Fibroblast of peridontal ligament (primary cell): ENCODE data around the gene PDE12.
"Not testable (repeated sequence)": the region's sequence is repeated elsewhere in the genome, so short reads cannot be mapped to it uniquely, and the experiment has no call there.

Experiments
- DNase-seq: peaks from one replicate; pipeline ENCODE4 v3.0.0-alpha.2; 2010; ENCODE audit errors: extremely low read depth

PDE12 gene

DNA sequence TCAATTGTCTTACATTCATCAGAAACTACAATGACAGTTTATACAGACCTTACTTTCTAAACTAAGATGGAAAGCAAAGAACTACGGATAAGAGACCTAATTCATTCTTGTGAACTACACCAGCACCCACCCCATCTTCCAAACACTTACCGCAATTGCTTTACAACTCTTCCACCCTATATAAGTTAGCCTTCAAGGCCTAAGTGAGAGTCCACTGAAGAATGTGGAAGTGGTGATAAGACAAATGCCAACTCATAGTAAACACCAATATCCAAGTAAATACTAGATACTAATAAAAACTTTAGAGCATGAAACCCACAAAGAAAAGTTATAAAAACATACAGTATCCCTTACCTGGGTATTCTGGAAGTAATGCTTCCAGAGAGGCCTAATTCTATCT is 27.5 kb downstream of the PDE12 start:
- DNase-seq: no peak

DNA sequence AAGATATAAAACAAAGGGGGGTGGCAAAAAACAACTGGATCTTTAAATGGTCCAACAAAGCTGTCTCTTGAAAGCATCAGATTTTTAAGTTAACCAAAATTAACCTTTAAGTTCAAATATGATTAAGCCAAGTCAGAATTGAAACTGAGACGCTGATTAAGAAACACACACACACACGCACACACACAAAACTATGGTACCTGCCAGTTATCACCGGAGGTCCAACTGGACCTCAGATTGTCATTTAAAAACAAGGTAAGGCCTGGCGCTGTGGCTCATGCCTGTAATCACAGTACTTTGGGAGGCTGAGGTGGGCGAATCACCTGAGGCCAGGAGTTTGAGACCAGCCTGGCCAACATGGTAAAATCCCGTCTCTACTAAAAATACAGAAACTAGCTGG is 30.7 kb downstream of the PDE12 start:
- no peak for DNase-seq

DNA sequence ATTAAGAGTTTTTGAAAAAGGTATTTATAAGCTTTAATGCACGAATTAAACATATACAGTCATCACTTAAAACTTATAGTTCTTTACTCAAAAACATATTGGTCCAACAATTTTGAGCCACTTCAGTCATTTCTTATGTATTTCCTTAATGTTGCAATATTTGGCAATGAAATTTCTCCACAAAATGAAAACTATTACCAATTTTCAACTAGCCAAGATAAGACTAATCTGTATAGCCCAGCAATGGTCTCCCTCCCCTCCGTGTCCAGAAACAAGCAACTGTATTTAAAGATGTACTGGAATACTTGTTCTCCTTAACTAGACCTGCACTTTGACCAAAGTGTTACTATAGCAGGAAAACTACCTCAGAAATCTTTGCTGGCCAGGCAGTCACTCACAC is 31.8 kb downstream of the PDE12 start:
- DNase-seq: no peak

DNA sequence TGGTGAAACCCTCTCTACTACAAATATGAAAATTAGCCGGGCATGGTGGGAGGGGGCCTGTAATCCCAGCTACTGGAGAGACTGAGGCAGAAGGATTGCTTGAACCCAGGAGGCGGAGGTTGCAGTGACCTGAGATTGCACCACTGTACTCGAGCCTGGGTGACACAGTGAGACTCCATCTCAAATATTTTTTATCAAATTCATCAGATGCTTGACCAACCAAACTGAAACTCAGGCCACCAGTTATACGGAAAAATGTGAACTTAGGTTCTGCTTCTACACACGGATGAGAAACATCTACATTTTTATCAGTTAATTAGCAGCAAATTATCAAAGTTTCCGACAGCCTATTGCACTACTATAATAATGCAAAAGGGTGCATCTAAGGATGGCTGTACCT is 36.2 kb downstream of the PDE12 start:
- DNase-seq: no peak

DNA sequence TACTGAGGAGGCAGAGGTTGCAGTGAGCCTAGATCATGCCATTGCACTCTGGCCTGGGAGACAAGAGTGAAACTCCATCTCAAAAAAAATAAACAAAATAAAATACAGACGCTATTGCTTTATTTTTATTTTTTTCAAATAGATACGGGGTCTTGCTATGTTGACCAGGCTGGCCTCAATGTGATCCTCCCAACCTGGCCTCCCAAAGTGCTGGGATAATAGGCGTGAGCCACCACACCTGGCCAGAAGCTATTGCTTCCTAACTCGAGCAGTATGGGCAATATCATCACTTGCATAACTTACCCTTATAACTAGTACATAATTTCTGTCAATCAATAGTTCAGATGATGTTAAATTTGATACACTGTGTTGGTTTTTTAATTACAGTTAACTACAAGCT is 38.1 kb downstream of the PDE12 start:
- no peak for DNase-seq

DNA sequence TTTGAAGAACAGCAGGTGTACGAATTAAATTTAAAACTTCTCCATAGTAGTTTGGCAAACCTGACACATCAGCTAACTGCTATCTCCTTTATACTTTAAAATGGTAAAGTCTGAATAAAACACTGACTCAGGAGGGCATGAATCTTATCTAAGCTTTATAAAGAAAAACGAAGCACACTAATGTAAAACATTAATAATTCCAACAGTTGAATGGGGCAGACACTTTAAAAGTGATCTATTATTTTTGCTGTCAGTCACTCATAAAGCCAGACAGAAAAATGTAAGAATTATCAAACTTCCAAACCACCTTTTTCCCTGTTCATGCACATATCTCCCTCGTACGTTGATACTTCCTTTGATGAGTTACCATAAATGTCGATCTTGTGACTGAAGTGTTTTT is 38.5 kb downstream of the PDE12 start:
- DNase-seq: no peak

DNA sequence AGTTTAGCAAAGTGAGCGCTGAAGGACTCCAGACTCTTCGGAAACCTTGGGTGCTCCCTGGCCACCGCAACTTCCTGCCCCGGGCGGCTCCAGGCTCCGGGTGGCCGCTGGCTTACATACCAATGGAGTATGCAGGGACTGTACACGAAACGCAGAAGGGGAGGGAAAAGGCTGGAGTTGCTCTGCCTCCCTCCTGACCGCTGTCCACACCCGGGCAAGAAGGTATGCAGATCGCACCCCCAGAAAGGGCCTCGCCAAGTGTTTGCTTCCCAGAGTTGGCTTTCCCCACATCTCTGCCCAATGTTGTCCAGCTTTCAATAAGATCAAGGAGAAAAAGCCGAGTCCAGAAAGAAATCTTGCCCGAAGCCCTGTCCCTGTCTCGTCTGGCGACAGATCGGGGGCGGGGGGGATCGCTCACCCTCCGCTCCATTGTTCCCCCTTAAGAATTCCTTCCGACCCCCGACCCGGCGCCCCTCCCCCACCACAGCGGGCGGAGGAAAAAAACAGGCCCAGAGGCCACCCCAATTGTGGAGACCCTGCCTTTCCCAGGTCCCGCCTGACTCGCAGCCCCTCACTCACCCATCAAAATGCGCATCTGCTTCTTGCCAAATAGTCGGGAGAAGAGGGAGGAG is 40.5 kb downstream of the PDE12 start:
- peak; percentile 86 for DNase-seq

DNA sequence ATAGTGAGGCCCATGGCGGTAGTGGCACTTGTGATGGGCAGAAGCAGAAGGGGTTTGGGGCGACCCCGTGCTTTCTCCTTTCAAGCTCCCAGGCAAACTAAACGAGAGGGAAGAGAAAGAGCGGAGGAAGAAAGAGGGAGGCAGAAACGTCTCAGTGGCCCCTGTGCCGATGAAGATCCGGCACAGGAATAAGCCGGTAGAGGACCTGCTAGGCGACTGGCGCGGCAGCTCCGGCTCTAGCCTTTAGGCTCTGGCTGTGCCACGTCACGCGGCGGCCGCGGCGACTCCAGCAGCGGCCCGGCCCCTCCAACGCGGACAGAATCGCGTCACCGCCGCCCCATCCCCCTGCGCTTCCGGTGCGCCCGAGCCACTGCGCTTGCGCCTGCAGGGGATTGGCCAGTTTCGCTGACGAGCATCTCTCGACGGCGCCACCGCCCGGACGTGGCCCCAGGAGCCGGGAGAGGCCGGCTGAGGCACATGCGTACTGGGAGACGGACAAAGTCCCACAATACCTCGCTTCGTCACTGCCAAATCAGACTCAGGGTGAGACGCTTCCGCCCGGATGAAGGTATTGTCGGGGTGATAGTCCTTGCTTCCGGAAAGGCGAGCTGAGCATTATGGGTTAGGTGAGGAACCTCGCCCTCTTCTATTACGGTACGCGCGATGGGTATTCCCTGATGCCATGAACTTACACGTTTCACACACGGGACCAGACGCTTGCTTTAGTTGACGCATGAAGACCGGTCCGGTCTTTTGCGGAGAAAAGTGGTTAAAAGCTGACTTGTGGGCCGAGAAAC is 41.3 kb downstream of the PDE12 start, which contains the start of gene ARF4:
Gene ARF4, minus strand, starts transcription at position 218 of the 797 bp plus-strand sequence. Its CDS starts 204 bp downstream, at position 14.
- DNase-seq: peak; percentile 99

DNA sequence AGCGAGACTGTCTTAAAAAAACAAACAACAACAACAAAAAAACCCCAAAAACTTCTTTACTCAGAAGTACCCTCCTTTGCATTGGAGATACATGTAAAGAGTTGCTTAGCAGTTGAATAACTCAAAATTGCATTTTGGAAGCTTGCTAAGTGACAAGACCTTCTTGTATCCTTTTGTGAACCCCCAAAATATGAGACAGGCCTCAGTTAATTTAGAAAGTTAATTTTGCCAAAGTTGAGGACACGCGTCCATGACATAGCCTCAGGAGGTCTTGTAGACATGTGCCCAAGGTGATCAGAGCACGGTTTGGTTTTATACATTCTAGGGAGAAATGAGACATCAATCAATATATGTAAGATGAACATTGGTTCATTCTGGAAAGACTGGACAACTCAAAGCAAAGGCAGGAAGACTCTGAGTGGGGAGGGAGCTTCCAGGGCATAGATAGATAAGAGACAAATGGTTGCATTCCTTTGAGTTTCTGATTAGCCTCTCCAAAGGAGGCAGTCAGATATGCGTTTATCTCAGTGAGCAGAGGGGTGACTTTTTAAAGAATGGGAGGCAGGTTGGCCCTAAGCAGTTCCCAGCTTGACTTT is 42.8 kb downstream of the PDE12 start:
- no peak for DNase-seq

DNA sequence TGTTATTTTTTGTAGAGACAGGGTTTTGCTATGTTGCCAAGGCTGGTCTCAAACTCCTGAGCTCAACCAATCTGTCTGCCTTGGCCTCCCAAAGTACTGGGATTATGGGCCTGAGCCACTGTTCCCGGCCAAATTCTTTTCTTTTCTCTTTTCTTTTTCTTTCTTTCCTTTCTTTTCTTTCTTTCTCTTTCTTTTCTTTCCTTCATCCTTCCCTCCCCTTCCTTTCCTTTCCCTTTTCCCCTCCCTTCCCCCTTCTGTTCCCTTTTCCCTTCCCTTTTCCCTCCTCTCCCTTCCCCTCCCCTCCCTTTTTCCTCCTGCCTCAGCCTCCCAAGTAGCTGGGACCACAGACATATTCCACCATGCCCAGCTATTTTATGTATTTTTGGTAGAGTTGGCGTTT is 44.1 kb downstream of the PDE12 start:
- no peak for DNase-seq

DNA sequence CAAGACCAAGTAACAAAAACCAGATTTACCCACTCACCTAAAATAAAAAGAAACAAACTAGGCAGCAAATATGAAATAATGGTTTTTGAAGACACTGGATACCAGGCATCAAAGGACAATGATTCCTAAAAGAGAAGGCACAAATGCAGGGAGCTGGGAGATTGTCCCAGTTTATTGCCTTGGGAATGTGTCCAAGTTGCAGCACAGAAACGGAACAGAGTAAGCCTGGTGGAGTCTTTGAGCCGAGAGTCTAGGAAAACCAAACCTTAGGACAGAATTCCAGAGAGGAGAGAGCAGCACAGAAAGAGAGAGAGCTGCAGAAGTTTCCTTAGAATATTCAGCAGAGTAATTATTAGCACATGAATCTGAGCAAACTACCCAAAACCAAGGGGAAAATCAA is 48.9 kb downstream of the PDE12 start:
- DNase-seq: no peak

DNA sequence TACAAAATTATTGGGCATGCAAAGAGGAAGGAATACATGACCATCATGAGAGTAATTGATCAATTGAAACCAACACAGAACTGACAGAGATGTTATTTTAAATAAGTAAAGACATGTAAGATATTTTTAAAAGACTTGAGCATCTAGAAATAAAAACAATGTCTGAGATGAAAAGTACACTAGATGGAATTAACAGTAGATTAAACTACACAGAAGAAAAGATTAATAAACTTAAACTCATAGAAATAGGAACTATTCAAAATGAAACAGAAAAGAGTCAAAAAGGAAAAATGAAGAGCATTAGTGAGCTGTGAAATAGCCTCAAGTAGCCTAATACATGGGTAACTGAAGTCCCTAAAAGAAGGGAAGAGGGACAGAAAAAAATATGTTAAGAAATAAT is 49.6 kb downstream of the PDE12 start:
- no peak for DNase-seq

DNA sequence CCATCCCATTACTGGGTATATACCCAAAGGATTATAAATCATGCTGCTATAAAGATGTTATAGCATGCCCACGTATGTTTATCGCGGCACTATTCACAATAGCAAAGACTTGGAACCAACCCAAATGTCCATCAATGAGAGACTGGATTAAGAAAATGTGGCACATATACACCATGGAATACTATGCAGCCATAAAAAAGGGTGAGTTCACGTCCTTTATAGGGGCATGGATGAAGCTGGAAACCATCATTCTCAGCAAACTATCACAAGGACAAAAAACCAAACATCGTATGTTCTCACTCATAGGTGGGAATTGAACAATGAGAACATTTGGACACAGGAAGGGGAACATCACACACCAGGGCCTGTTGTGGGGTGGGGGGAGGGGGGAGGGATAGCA is 55.8 kb downstream of the PDE12 start:
- not testable (repeated sequence) for DNase-seq

DNA sequence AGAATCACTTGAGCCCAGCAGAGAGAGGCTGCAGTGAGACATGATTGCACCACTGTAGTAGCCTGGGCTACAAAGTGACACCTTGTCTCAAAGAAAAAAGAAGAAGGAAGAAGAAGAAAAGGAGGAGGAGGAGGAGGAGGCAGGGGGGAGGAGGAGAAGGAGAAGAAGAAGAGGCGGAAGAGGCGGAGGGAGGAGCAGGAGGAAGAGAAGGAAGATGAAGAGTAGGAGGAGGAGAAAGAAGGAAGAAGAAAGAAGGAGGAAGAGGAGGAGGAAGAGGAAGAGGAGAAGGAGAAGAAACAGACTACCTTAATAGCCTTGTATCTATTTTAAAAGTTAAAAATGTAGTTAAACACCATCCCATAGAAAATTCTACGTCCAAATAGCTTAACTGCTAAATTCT is 60.2 kb downstream of the PDE12 start:
- DNase-seq: no peak
